Endothelial cell of umbilical vein (primary cell): ENCODE measurements around the gene CYB5A. TPM values are rescaled to one million over a fixed set of nuclear protein-coding genes. Genes with fewer than 3 reads are reported as not detected.

ENCODE experiments used
- BruUV-seq: library from RNA; stranded (reverse); fragments of 400-500 nt; replicated peaks from 2 replicates; lab custom pipeline; 2021; lab: Mats Ljungman, UMichigan
- CTCF ChIA-PET: fragments of 300-600, 350-600 bp; sonication (Branson Sonifier 250); formaldehyde crosslinking; loops from one replicate; lab custom pipeline; 2021; ENCODE audit warnings: antibody characterized with exemption, inconsistent platforms; lab: Charles Lee
- POLR2A ChIA-PET: fragments of 300-600, 350-600 bp; sonication (Branson Sonifier 250); formaldehyde crosslinking; loops from one replicate; lab custom pipeline; 2021; ENCODE audit warnings: antibody characterized with exemption, inconsistent platforms; lab: Charles Lee
- DNase-seq: peaks from one replicate; pipeline ENCODE4 v3.0.0-alpha.2; 2011; ENCODE audit warnings: low read depth, low spot score
- FAIRE-seq: peaks from 2 replicates; lab custom pipeline; 2011; peaks lifted over from hg19 to GRCh38; lab: Jason Lieb, UNC
- H2AFZ ChIP-seq: 2 replicates; pipeline ENCODE4 v1.6.0; 2012; ENCODE audit warnings: low read depth, low read length, control low read depth, inconsistent platforms
- H3K27ac ChIP-seq: 2 replicates; pipeline ENCODE4 v1.5.1; 2011; ENCODE audit warnings: low read depth, mild to moderate bottlenecking, control low read depth, low read length, moderate library complexity; ENCODE audit not compliant: insufficient read depth
- H3K27me3 ChIP-seq, 2 experiments: 2 replicates each; pipeline versions ENCODE4 v1.6.0 to v1.6.1; 2011; ENCODE audit warnings: low read length in 2 of 2, mixed read lengths in 1 of 2; ENCODE audit not compliant: control insufficient read depth in 2 of 2, insufficient read depth in 2 of 2
- H3K36me3 ChIP-seq, 2 experiments: 2 replicates in 1 of 2; 3 replicates in 1 of 2; pipeline ENCODE4 v1.5.1; 2011; ENCODE audit warnings: low read length in 2 of 2, mild to moderate bottlenecking in 1 of 2, moderate library complexity in 1 of 2; ENCODE audit not compliant: control insufficient read depth in 2 of 2, insufficient read depth in 2 of 2; ENCODE audit errors: extremely low read depth in 1 of 2
- H3K4me1 ChIP-seq: 3 replicates; pipeline ENCODE4 v1.5.1; 2011; ENCODE audit warnings: mild to moderate bottlenecking, low read length; ENCODE audit not compliant: control insufficient read depth, insufficient read depth; ENCODE audit errors: extremely low read depth
- H3K4me2 ChIP-seq: 2 replicates; pipeline ENCODE4 v1.6.1; 2011; ENCODE audit warnings: low read length, control low read depth, mixed read lengths; ENCODE audit not compliant: insufficient read depth
- H3K4me3 ChIP-seq, 3 experiments: fragments of 200-600 bp in 1 of 3; sonication (generic), shearing (Covaris generic) in 1 of 3; replicated peaks in 1 of 3; 2 replicates each; pipeline ENCODE4 v1.5.1; 2011 to 2016; ENCODE audit warnings: control low read depth in 3 of 3, low read length in 3 of 3, mild to moderate bottlenecking in 2 of 3, inconsistent platforms in 1 of 3, low read depth in 1 of 3, moderate library complexity in 1 of 3; ENCODE audit not compliant: insufficient read depth in 1 of 3
- H3K79me2 ChIP-seq: 2 replicates; pipeline ENCODE4 v1.6.0; 2012; ENCODE audit warnings: low read length, inconsistent platforms; ENCODE audit not compliant: control insufficient read depth, insufficient read depth
- H3K9ac ChIP-seq: replicated peaks from 2 replicates; pipeline ENCODE3; 2011; ENCODE audit warnings: low read length, control low read depth; ENCODE audit not compliant: insufficient read depth; ENCODE audit errors: extremely low read depth
- H3K9me1 ChIP-seq: replicated peaks from 3 replicates; pipeline ENCODE4 v1.6.0; 2011; ENCODE audit warnings: mild to moderate bottlenecking, low read length; ENCODE audit not compliant: control insufficient read depth, insufficient read depth; ENCODE audit errors: extremely low read depth
- H3K9me3 ChIP-seq: replicated peaks from 2 replicates; pipeline ENCODE4 v1.5.1; 2012; ENCODE audit warnings: low read length, inconsistent platforms; ENCODE audit not compliant: control insufficient read depth, insufficient read depth
- H4K20me1 ChIP-seq: replicated peaks from 2 replicates; pipeline ENCODE3; 2011; ENCODE audit warnings: mild to moderate bottlenecking, low read length; ENCODE audit not compliant: control insufficient read depth, insufficient read depth; ENCODE audit errors: extremely low read depth
- CTCF ChIP-seq, 2 donors: IDR thresholded peaks; 1 replicate in 1 of 2; 2 replicates in 1 of 2; pipeline ENCODE4 v1.5.1; 2011; ENCODE audit warnings: low read length in 2 of 2, mild to moderate bottlenecking in 2 of 2, moderate library complexity in 2 of 2, control low read depth in 1 of 2, inconsistent platforms in 1 of 2, low read depth in 1 of 2; ENCODE audit not compliant: insufficient read depth in 1 of 2; ENCODE audit errors: extremely low read depth in 1 of 2
- EZH2 ChIP-seq: IDR thresholded peaks from 2 replicates; pipeline ENCODE4 v1.6.1; 2012; ENCODE audit warnings: borderline replicate concordance, low read depth, mild to moderate bottlenecking, moderate library complexity, low read length, inconsistent platforms; ENCODE audit not compliant: severe bottlenecking
- FOS ChIP-seq: IDR thresholded peaks from 2 replicates; pipeline ENCODE4 v1.6.1; 2011; ENCODE audit warnings: mild to moderate bottlenecking, low read length, moderate library complexity, borderline replicate concordance; ENCODE audit not compliant: insufficient read depth
- JUN ChIP-seq: IDR thresholded peaks from 2 replicates; pipeline ENCODE4 v1.6.1; 2011; ENCODE audit warnings: borderline replicate concordance, low read depth; ENCODE audit not compliant: insufficient read length, insufficient read depth
- MAX ChIP-seq: IDR thresholded peaks from 2 replicates; pipeline ENCODE4 v1.6.1; 2011; ENCODE audit not compliant: insufficient read depth, insufficient read length
- MYC ChIP-seq: IDR thresholded peaks from one replicate; pipeline ENCODE4 v1.6.1; 2011; ENCODE audit warnings: mild to moderate bottlenecking, low read depth, low read length
- POLR2A ChIP-seq: IDR thresholded peaks from 2 replicates; pipeline ENCODE4 v1.6.1; 2012; ENCODE audit warnings: low read depth, mild to moderate bottlenecking, control low read depth, low read length
- POLR2AphosphoS5 ChIP-seq: IDR thresholded peaks from 2 replicates; pipeline ENCODE4 v1.6.1; 2012; ENCODE audit warnings: low read depth, mild to moderate bottlenecking, control low read depth, low read length, moderate library complexity; ENCODE audit not compliant: insufficient read depth
- dilution Hi-C: fragments of 300-500 bp; cut with MboI; formaldehyde crosslinking; loops from one replicate; pipeline ENCODE4 v1.15.0; 2019; ENCODE audit warnings: low sequenced_read_pairs; ENCODE audit not compliant: extremely low pct_ligation_motif_present
- intact Hi-C: fragments of 100-400 bp; cut with micrococcal nuclease; formaldehyde crosslinking; loops from one replicate; pipeline ENCODE4 v1.10.0; 2022
- polyA plus RNA-seq, 4 experiments: library from polyadenylated mRNA; depleted of rRNA in 3 of 4; stranded (reverse) in 3 of 4; unstranded in 1 of 4; fragments of >200 nt; gene quantifications; 2 replicates each; pipeline versions ENCODE4 v1.2.1 to v1.2.3, GENCODE V29; 2011 to 2012; ENCODE audit warnings: missing spikeins in 1 of 4
- total RNA-seq: library from RNA; stranded (reverse); gene quantifications from 2 replicates; pipeline ENCODE4 v1.2.3, GENCODE V29; 2021

Gene CYB5A
- total and polyA plus RNA-seq, 2 donors (not counting 3 experiments of a cell fraction or from before 2014, with no cell fraction given) = 24.9 to 74.0 TPM

GRCh38 chr18:74226156-74226555 lies 65.6 kb downstream of the CYB5A start:
- Histone ChIP-seq H3K9me1 (no peaks in the 10 kb centered on the region), H3K9me3 (no peaks in the 10 kb centered on the region), H3K36me3 (no peaks in the 10 kb centered on the region), H3K27ac (no peak overlapping the region), H4K20me1 (no peaks in the 10 kb centered on the region), H3K4me1 (no peaks in the 10 kb centered on the region), H3K4me2 (no peak overlapping the region), H3K9ac (no peak overlapping the region), H3K27me3 (no peaks in the 10 kb centered on the region), H3K79me2 (no peaks in the 10 kb centered on the region), H3K4me3 (no peak overlapping the region), H2AFZ (no peak overlapping the region)
- intact Hi-C loops (no loop called here), dilution Hi-C loops (no loop called here)
- ChIA-PET POLR2A (no interaction called here), CTCF (no interaction called here)
- no TSS peak for BruUV-seq
- DNase-seq (no peak), FAIRE-seq (no peak)
- TF ChIP-seq POLR2A = no peak
- no peak for TF ChIP-seq MAX
- no peak for TF ChIP-seq POLR2AphosphoS5
- no peak for TF ChIP-seq FOS

GRCh38 chr18:74225193-74225840 lies 66.4 kb downstream of the CYB5A start:
- no peak overlapping the region for H3K9ac ChIP-seq
- intact Hi-C loops (no loop called here), dilution Hi-C loops (no loop called here)
- H3K9me3 ChIP-seq = no peaks in the 10 kb centered on the region
- no peak overlapping the region for H2AFZ ChIP-seq
- H3K79me2 ChIP-seq = no peaks in the 10 kb centered on the region
- no peaks in the 10 kb centered on the region for H3K36me3 ChIP-seq
- H3K4me3 ChIP-seq = no peak overlapping the region
- FAIRE-seq (no peak), DNase-seq (no peak)
- no peak for TF ChIP-seq CTCF (IDR thresholded peaks at IDR 0.05; ENCODE audit: extremely low read depth in 1 of 2, insufficient read depth in 1 of 2, low read depth in 1 of 2, low read length in 2 of 2)
- TF ChIP-seq JUN = no peak
- no peak for TF ChIP-seq EZH2
- no peak for TF ChIP-seq MAX
- no peak for TF ChIP-seq POLR2AphosphoS5
- TF ChIP-seq MYC = no peak
- H3K27ac ChIP-seq = no peak overlapping the region
- H3K4me1 ChIP-seq = no peaks in the 10 kb centered on the region
- POLR2A ChIA-PET = no interaction called here
- H3K4me2 ChIP-seq = no peak overlapping the region
- H4K20me1 ChIP-seq = no peaks in the 10 kb centered on the region
- CTCF ChIA-PET = no interaction called here
- no TSS peak for BruUV-seq
- H3K27me3 ChIP-seq = no peaks in the 10 kb centered on the region
- no peaks in the 10 kb centered on the region for H3K9me1 ChIP-seq
